Measurements from ENCODE around the gene PCNX2.

Gene PCNX2

DNA sequence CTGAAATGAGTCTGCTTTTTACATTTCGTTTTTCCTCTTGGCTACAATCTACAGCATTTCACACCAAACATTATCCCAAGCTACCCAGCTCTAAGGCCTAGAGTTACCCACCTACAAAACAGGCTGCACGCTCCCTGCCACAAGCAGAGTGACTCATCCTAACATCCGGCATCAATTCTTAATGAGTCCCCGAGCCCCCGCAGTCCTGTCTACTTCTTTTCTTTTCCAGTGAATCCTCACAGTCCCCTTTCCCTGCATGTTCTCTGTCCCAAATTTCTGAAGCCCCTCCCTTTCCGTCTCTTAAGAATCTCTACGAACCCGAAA, 650 bp downstream of the PCNX2 start:
- TF ChIP-seq, protein P1, sequence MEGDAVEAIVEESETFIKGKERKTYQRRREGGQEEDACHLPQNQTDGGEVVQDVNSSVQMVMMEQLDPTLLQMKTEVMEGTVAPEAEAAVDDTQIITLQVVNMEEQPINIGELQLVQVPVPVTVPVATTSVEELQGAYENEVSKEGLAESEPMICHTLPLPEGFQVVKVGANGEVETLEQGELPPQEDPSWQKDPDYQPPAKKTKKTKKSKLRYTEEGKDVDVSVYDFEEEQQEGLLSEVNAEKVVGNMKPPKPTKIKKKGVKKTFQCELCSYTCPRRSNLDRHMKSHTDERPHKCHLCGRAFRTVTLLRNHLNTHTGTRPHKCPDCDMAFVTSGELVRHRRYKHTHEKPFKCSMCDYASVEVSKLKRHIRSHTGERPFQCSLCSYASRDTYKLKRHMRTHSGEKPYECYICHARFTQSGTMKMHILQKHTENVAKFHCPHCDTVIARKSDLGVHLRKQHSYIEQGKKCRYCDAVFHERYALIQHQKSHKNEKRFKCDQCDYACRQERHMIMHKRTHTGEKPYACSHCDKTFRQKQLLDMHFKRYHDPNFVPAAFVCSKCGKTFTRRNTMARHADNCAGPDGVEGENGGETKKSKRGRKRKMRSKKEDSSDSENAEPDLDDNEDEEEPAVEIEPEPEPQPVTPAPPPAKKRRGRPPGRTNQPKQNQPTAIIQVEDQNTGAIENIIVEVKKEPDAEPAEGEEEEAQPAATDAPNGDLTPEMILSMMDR (IDR thresholded peaks at IDR 0.05; ENCODE audit: insufficient read depth, low read length, poor library complexity, severe bottlenecking): no peak
- no peak for DNase-seq (ENCODE audit: extremely low read depth, insufficient read length)
- Histone ChIP-seq H3K4me3 (replicated peaks; ENCODE audit: low read depth, low read length) (peak overlapping the region; percentile 82), H3K36me3 (ENCODE audit: control insufficient read depth, insufficient read depth, low read length) (no peaks in the 10 kb centered on the region), H3K27me3 (replicated peaks; ENCODE audit: control insufficient read depth, insufficient read depth, low read length) (no peaks in the 10 kb centered on the region)

DNA sequence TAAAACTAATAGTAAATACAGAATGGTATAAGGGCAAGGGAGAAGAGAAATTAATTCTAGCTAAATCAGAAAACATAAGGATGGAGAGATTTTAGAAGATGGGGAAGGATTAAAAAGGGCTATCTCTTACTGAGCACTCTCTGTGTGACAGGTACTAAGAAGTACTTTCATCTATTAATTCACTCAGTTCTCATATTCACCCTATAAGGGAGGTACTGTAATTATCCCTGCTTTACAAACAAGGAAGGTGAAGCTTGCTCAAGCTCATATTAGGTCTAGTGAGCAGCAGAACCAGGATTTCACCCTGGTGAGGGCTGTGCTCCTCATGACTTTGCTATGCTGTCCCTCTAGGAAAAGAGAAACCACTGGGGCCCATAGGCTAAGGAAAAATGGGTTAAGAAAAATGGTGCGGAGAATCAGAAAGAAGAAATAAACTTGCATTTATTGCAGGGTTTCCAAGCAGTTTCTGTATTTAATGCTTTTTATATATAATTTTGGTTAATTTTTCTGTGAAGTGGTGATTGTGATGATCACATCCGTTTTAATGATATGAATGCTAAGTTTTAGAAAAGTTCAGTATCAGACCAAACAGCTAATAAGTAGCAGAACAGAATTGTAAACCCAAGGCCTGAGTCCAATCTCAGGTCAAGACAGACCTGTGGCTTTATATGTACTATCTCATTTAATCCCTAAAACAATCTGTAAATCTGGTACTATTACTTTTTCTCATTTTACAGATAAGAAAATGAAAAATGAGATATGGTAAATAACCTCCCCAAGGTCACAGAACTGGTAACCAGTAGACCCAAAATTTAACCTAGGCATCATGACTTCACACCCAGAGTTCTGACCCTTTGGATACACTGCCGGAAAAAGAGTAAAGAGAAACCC, 1.7 kb downstream of the PCNX2 start:
- TF ChIP-seq, protein P1 (IDR thresholded peaks at IDR 0.05; ENCODE audit: insufficient read depth, low read length, poor library complexity, severe bottlenecking): no peak
- DNase-seq (ENCODE audit: extremely low read depth, insufficient read length): no peak
- Histone ChIP-seq H3K36me3 (ENCODE audit: control insufficient read depth, insufficient read depth, low read length) (no peaks in the 10 kb centered on the region), H3K4me3 (replicated peaks; ENCODE audit: low read depth, low read length) (no peak overlapping the region), H3K27me3 (replicated peaks; ENCODE audit: control insufficient read depth, insufficient read depth, low read length) (no peaks in the 10 kb centered on the region)

DNA sequence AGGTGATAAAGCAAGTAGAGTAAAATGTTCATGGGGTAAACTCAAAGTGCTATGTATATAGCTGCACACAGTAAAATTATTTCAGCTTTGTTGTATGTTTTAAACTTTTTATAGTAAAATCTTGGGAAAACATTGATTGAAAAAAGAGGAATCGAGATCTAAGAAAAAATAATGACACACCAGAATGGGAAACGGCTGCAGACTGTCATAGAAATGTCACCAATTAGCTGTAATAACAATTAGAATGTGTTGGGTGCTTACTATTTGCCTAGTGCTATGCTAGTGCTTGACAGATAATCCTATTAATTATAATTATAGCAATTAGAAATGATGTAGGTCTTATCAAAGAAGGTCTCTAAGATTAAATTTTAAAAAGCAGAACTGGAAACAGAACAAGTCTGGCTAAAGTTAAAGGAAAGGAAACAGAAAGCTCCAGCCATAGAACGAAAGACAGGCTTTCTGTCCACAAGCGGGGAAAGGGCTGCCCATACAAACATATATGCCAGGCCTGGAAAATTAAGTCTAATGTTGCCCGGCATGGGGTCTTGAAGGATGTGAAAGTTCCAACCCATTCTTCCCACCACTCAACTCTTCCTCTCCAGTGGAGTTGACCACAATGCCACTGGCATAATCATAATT, 5.0 kb downstream of the PCNX2 start:
- TF ChIP-seq, protein P1 (IDR thresholded peaks at IDR 0.05; ENCODE audit: insufficient read depth, low read length, poor library complexity, severe bottlenecking): no peak
- H3K27me3 ChIP-seq (replicated peaks; ENCODE audit: control insufficient read depth, insufficient read depth, low read length): no peaks in the 10 kb centered on the region
- peaks cover 1% of the 10 kb centered on the region; the same call in 1 of the 2 replicates for H3K36me3 ChIP-seq (ENCODE audit: control insufficient read depth, insufficient read depth, low read length)
- DNase-seq (ENCODE audit: extremely low read depth, insufficient read length): no peak
- no peak overlapping the region for H3K4me3 ChIP-seq (replicated peaks; ENCODE audit: low read depth, low read length)

DNA sequence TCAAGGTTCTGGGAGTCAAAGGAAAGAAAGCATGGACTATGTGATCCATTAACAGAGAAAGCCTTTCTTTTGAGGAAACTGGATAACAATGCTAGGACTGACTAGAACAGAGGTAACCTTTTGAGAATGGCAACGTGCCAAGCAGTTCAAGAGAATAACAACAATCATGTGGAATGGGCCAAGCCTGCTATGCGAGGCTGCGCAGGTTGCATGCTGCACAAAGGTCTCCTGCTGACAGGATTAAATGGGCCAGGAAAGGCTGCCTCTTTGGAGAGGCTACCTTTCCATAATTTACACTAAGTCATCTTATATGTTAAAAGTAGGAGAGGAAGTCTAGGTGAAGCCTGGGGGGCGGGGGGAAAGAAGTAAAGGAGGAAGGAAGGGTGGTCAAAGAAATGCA, 5.8 kb downstream of the PCNX2 start:
- no peaks in the 10 kb centered on the region for H3K27me3 ChIP-seq (replicated peaks; ENCODE audit: control insufficient read depth, insufficient read depth, low read length)
- peaks cover 1% of the 10 kb centered on the region; the same call in 1 of the 2 replicates for H3K36me3 ChIP-seq (ENCODE audit: control insufficient read depth, insufficient read depth, low read length)
- no peak overlapping the region for H3K4me3 ChIP-seq (replicated peaks; ENCODE audit: low read depth, low read length)
- TF ChIP-seq, protein P1 (IDR thresholded peaks at IDR 0.05; ENCODE audit: insufficient read depth, low read length, poor library complexity, severe bottlenecking): no peak
- DNase-seq (ENCODE audit: extremely low read depth, insufficient read length): no peak

DNA sequence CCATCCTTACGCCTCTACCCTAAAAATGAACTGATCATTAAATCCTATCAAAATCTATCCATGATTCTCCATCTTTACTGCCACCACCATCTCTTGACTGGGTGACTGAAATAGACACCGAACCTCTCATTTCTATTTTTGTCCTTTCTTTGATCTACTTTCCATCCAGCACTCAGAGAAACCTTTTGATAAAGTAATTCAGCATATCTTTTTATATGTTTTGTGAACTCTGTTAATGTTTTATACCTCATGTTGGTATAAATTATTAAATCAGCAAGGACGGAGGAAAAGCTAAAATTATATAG, 13.0 kb downstream of the PCNX2 start:
- TF ChIP-seq, protein P1 (IDR thresholded peaks at IDR 0.05; ENCODE audit: insufficient read depth, low read length, poor library complexity, severe bottlenecking): no peak
- H3K4me3 ChIP-seq (replicated peaks; ENCODE audit: low read depth, low read length): no peak overlapping the region
- no peaks in the 10 kb centered on the region for H3K27me3 ChIP-seq (replicated peaks; ENCODE audit: control insufficient read depth, insufficient read depth, low read length)
- no peaks in the 10 kb centered on the region for H3K36me3 ChIP-seq (ENCODE audit: control insufficient read depth, insufficient read depth, low read length)
- no peak for DNase-seq (ENCODE audit: extremely low read depth, insufficient read length)

Data from GM06990 (cell line).